ENCODE measurements around the gene IGF1.

GRCh38 chr12:102521662-102522277 is 41.4 kb upstream of the IGF1 start:
- TF ChIP-seq, protein P1, sequence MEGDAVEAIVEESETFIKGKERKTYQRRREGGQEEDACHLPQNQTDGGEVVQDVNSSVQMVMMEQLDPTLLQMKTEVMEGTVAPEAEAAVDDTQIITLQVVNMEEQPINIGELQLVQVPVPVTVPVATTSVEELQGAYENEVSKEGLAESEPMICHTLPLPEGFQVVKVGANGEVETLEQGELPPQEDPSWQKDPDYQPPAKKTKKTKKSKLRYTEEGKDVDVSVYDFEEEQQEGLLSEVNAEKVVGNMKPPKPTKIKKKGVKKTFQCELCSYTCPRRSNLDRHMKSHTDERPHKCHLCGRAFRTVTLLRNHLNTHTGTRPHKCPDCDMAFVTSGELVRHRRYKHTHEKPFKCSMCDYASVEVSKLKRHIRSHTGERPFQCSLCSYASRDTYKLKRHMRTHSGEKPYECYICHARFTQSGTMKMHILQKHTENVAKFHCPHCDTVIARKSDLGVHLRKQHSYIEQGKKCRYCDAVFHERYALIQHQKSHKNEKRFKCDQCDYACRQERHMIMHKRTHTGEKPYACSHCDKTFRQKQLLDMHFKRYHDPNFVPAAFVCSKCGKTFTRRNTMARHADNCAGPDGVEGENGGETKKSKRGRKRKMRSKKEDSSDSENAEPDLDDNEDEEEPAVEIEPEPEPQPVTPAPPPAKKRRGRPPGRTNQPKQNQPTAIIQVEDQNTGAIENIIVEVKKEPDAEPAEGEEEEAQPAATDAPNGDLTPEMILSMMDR (IDR thresholded peaks at IDR 0.05): no peak
- TF ChIP-seq POLR2A (IDR thresholded peaks at IDR 0.05): no peak
